Esophagus muscularis mucosa (tissue), 4 donors: ENCODE data around the gene NCOR2. TPM values are rescaled to one million over a fixed set of nuclear protein-coding genes. Genes with fewer than 3 reads are reported as not detected.
A peak's percentile ranks its signal among the peaks of the same experiment; 100 is the strongest.

Experiments used
- DNase-seq: peaks from one replicate; pipeline ENCODE4 v3.0.0-alpha.2; 2017; ENCODE audit errors: extremely low spot score
- H3K27ac ChIP-seq, 4 donors: fragments of 200-600 bp; sonication (generic); replicated peaks in 1 of 4; 1 replicate in 3 of 4; 2 replicates in 1 of 4; pipeline ENCODE4 v1.5.1; 2016 to 2019; ENCODE audit warnings: mild to moderate bottlenecking in 1 of 4
- H3K27me3 ChIP-seq, 4 donors: fragments of 200-600 bp; sonication (generic); one replicate each; pipeline versions ENCODE4 v1.5.1 to v1.6.0; 2016 to 2019
- H3K36me3 ChIP-seq, 4 donors: fragments of 200-600 bp; sonication (generic); one replicate each; pipeline ENCODE4 v1.5.1; 2016 to 2019
- H3K4me1 ChIP-seq, 4 donors: fragments of 200-600 bp; sonication (generic); one replicate each; pipeline ENCODE4 v1.5.1; 2016 to 2019
- H3K4me3 ChIP-seq, 4 donors: fragments of 200-600 bp; sonication (generic); 1 replicate in 2 of 4; 2 replicates in 2 of 4; pipeline ENCODE4 v1.5.1; 2016 to 2019; ENCODE audit warnings: mild to moderate bottlenecking in 4 of 4, moderate library complexity in 1 of 4
- H3K9me3 ChIP-seq, 4 donors: fragments of 200-600 bp; sonication (generic); 1 replicate in 3 of 4; 2 replicates in 1 of 4; pipeline ENCODE4 v1.5.1; 2016 to 2019
- EP300 ChIP-seq: sonication (generic); formaldehyde crosslinking; IDR thresholded peaks from one replicate; pipeline ENCODE4 v1.6.1; 2017; ENCODE audit warnings: antibody characterized with exemption
- POLR2A ChIP-seq: fragments of 450-650 bp; IDR thresholded peaks from one replicate; pipeline ENCODE4 v1.6.1; 2017; ENCODE audit warnings: antibody characterized with exemption, moderate library complexity, mild to moderate bottlenecking, low read depth
- POLR2AphosphoS5 ChIP-seq, 2 donors: sonication (generic); formaldehyde crosslinking; IDR thresholded peaks; one replicate each; pipeline ENCODE4 v1.6.1; 2017; ENCODE audit warnings: antibody characterized with exemption in 2 of 2
- WGBS: methylation state at CpG from one replicate; pipeline ENCODE4 v1.1.5; 2018; 5-methylcytosine and 5-hydroxymethylcytosine counted together
- intact Hi-C: fragments of 100-400 bp; cut with DNase I; formaldehyde crosslinking; loops from one replicate; pipeline ENCODE4 v1.15.1; 2023
- total RNA-seq, 4 donors: library from RNA; depleted of rRNA; stranded (reverse); fragments of >200 nt; gene quantifications; one replicate each; pipeline versions ENCODE4 v1.1.0 to v1.2.1, GENCODE V29; 2016
- TF ChIP-seq, protein P1 (sequence below), 3 experiments: fragments of 200-600 bp in 2 of 3; fragments of 450-650 bp in 1 of 3; sonication (generic) in 2 of 3; IDR thresholded peaks; one replicate each; pipeline ENCODE4 v1.5.1; 2017 to 2019; ENCODE audit warnings: antibody characterized with exemption in 3 of 3, mild to moderate bottlenecking in 2 of 3, moderate library complexity in 1 of 3

The NCOR2 gene
- total RNA-seq, 4 donors from 2014 or later, result 107 to 188 (median 131) TPM

- H3K4me1 ChIP-seq, result peaks cover 82 to 100% (median 94%) of the 10 kb centered on the region in 4 donors
- intact Hi-C loops, result loop anchor here (10.0 kb wide), 1 partner anchor 49 kb away; no protein-coding TSS in a partner anchor
- H3K27ac ChIP-seq, result peak overlapping the region in 3 of 4 donors; percentile 41 to 81 (median 58)
- TF ChIP-seq, protein P1, sequence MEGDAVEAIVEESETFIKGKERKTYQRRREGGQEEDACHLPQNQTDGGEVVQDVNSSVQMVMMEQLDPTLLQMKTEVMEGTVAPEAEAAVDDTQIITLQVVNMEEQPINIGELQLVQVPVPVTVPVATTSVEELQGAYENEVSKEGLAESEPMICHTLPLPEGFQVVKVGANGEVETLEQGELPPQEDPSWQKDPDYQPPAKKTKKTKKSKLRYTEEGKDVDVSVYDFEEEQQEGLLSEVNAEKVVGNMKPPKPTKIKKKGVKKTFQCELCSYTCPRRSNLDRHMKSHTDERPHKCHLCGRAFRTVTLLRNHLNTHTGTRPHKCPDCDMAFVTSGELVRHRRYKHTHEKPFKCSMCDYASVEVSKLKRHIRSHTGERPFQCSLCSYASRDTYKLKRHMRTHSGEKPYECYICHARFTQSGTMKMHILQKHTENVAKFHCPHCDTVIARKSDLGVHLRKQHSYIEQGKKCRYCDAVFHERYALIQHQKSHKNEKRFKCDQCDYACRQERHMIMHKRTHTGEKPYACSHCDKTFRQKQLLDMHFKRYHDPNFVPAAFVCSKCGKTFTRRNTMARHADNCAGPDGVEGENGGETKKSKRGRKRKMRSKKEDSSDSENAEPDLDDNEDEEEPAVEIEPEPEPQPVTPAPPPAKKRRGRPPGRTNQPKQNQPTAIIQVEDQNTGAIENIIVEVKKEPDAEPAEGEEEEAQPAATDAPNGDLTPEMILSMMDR (IDR thresholded peaks at IDR 0.05), result no peak
- TF ChIP-seq EP300 (no peak), POLR2AphosphoS5 (IDR thresholded peaks at IDR 0.05) (no peak), POLR2A (no peak)
- WGBS, result 79% methylated on average over 18 of the region's 18 CpGs
- no peak for DNase-seq
- H3K4me3 ChIP-seq, result peak overlapping the region in 1 of 4 donors; percentile 2
- H3K36me3 ChIP-seq, result no peaks in the 10 kb centered on the region
- H3K9me3 ChIP-seq, result no peaks in the 10 kb centered on the region
- H3K27me3 ChIP-seq, result no peaks in the 10 kb centered on the region
Observed at GRCh38 chr12:124553862-124554428, 13.5 kb downstream of the NCOR2 start.

DNA sequence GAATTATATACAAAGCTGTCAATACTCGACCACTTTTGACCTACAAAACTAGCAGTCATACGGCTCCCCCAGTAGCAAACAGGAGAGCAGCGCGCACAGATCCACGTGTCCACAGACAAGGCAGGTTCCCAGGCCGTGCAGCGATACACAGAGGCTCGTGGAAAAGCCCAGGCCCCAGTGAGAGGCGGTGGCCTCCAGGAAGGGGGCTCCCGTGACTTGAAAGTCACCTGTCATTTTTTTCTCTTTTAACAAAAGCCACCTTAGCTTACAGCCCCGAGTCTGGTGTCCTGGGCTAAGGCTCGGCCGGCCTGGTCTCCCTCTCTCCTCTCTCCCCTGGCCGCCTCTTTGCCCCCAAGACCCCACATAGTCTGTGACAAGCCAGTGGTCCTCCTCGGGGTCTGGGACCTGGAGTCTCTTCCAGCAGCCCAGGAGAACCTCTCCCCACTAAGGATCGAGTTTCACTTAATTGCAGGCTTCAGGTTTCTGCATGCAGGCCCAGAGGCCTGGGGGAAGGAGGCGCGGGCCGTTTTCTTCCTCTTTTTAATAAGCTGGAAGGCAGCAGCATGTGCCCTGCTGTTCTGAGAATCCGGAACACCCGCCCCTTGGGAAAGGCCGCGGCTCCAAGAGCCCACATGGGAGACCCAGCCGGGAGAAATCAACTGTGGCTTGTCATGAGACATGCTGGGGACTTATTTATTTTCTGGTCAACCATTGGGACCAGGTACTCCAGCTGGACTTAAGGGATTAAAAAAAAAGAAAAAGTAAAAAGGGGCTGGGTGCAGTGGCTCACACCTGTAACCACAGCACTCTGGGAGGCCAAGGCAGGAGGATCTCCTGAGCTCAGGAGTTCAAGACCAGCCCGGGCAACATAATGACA, 15.9 kb downstream of the NCOR2 start:
- Histone ChIP-seq H3K4me1 (peaks cover 67 to 91% (median 87%) of the 10 kb centered on the region in 4 donors), H3K9me3 (no peaks in the 10 kb centered on the region), H3K27ac (peak overlapping the region; percentile 71 to 81 (median 78)), H3K4me3 (no peak overlapping the region), H3K27me3 (no peaks in the 10 kb centered on the region), H3K36me3 (no peaks in the 10 kb centered on the region)
- intact Hi-C loops, result loop anchor here (10.0 kb wide), 1 partner anchor 47 kb away; no protein-coding TSS in a partner anchor
- TF ChIP-seq, protein P1 (IDR thresholded peaks at IDR 0.05), result no peak
- no peak for TF ChIP-seq POLR2AphosphoS5 (IDR thresholded peaks at IDR 0.05)
- no peak for TF ChIP-seq POLR2A
- TF ChIP-seq EP300, result no peak
- DNase-seq, result peak; percentile 94
- WGBS, result 36% methylated on average over 17 of the region's 25 CpGs

DNA sequence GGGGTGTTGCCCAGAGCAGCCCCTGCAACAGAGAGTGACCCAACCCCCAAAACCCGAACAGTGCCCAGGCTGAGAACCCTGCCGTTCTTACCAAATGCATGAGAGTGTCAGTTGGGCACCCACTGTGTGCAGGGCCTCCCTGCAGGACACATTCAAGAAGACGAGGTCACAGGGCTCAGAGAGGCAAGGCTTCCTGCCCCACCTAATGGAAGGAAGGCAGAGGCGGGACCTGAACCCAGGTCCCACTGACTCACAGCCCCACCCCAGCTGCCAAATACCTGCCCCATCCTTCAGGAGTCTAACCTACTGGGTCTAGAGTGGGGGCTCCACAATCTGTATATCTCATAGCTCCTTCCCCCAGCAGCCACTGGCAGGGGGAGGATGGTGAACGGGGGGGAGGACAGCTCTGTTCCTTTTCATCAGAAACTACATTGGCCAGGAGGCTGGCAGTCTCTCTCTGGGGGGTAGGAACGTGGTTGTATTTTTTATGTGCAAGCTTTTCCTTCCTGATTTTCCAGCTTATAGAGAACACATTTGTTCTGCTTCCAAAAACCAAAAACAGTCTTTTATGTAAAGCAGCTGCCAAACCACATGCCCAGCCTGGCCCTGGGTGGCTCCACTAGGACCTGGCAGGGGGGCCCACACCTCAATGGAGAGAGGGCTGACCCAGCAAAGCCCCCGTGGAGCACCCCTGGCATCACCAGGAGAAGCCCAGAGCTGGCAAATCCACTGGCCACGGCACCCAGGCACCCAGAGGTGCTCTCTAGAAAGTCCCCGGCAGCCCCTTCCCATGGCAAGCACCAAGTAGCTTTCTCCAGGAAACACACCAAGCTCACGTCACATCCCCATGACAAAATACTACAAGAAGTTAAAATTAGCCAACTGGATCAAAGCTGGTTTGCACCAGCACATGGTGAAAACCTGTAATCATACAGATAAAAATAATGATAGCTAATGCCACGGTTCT, 17.0 kb downstream of the NCOR2 start:
- Histone ChIP-seq H3K4me1 (peaks cover 60 to 91% (median 87%) of the 10 kb centered on the region in 4 donors), H3K4me3 (no peak overlapping the region), H3K27ac (peak overlapping the region; percentile 71 to 81 (median 78)), H3K36me3 (no peaks in the 10 kb centered on the region), H3K27me3 (no peaks in the 10 kb centered on the region), H3K9me3 (no peaks in the 10 kb centered on the region)
- TF ChIP-seq POLR2A, result no peak
- TF ChIP-seq, protein P1 (IDR thresholded peaks at IDR 0.05), result no peak
- no peak for DNase-seq
- WGBS, result 28% methylated on average over 5 of the region's 11 CpGs
- intact Hi-C loops, result loop anchor here (10.0 kb wide), 1 partner anchor 46 kb away; no protein-coding TSS in a partner anchor

DNA sequence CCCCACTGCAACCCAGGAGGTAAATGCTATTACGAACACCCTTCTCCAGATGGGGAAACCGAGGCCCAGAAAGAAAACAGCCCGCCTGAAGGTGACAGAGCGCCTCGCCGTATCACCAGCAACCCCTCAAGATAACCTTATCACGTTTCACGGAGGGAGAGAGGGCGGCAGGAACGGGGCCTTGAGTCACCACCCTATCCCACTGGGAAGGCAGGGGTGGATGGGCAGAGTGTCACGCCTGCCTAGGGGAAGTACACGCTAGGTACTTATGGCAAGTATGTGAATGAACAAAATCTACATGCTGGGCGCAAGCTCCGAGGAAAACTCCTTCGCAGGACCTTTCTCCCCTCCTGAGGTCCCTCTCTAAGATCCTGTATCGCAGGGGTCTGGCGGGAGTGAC, 17.8 kb downstream of the NCOR2 start:
- H3K4me3 ChIP-seq, result no peak overlapping the region
- H3K27ac ChIP-seq, result peak overlapping the region; percentile 71 to 81 (median 78)
- WGBS, result 74% methylated on average over 15 of the region's 17 CpGs
- intact Hi-C loops, result loop anchor here (10.0 kb wide), 1 partner anchor 45 kb away; no protein-coding TSS in a partner anchor
- no peak for TF ChIP-seq POLR2A
- no peak for TF ChIP-seq POLR2AphosphoS5 (IDR thresholded peaks at IDR 0.05)
- TF ChIP-seq, protein P1 (IDR thresholded peaks at IDR 0.05), result no peak
- TF ChIP-seq EP300, result no peak
- DNase-seq, result no peak
- peaks cover 60 to 91% (median 87%) of the 10 kb centered on the region in 4 donors for H3K4me1 ChIP-seq
- no peaks in the 10 kb centered on the region for H3K9me3 ChIP-seq
- H3K27me3 ChIP-seq, result no peaks in the 10 kb centered on the region
- no peaks in the 10 kb centered on the region for H3K36me3 ChIP-seq
